Measurements from ENCODE around the gene MYBBP1A.

The MYBBP1A gene

DNA sequence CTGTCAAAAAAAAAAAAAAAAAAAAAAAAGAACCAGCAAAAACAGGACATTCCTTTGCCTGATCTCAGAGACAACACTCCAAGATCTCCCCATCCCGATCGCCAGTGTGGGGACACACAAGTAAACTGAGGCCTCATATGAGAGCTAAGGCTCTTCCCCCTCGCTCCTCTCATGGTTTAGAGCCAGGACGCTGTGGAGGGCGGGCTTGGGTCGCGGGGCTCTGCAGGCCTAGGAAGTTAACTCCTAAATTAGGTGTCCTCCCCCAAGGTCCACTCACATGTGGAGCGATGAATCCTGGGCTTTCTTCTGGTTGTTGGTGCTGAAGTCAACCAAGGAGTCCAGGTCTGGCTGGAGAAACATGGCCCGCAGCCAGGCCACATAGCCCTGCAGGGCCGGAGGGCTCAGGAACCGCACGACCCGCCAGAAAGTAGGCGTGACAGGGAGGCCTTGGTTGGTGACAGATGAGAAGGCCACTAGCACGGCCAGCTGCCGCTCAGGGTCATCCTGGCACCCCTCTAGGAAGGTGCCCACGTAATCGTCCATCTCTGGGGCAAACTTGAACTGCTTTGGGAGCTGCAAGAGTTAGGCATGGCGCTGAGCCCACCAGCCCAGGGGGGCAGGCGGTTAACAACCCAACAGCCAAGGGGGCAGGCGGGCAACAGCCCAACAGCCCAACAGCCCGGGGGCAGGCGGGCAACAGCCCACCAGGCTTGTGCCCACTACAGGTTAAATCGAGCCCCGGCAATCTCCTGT lies 5.2 kb downstream of the MYBBP1A start:
- no peak overlapping the region for H3K27ac ChIP-seq (ENCODE audit: low read length)
- H3K27me3 ChIP-seq (ENCODE audit: control insufficient read depth, insufficient read depth, low read length) = no peaks in the 10 kb centered on the region
- no CpG with 5 or more reads among the region's 25 CpGs for WGBS (ENCODE audit: insufficient coverage, insufficient read length)
- no peak overlapping the region for H3K4me3 ChIP-seq (ENCODE audit: low read length)
- peaks cover 54% of the 10 kb centered on the region for H3K36me3 ChIP-seq (ENCODE audit: control insufficient read depth, insufficient read depth, low read length)
- no peaks in the 10 kb centered on the region for H3K9me3 ChIP-seq (ENCODE audit: control insufficient read depth, insufficient read depth, low read length)
- DNase-seq (ENCODE audit: low read depth, low spot score) = no peak
- H3K4me1 ChIP-seq (ENCODE audit: control insufficient read depth, insufficient read depth, low read length) = peaks cover 3% of the 10 kb centered on the region; the same call in 1 of the 2 replicates

DNA sequence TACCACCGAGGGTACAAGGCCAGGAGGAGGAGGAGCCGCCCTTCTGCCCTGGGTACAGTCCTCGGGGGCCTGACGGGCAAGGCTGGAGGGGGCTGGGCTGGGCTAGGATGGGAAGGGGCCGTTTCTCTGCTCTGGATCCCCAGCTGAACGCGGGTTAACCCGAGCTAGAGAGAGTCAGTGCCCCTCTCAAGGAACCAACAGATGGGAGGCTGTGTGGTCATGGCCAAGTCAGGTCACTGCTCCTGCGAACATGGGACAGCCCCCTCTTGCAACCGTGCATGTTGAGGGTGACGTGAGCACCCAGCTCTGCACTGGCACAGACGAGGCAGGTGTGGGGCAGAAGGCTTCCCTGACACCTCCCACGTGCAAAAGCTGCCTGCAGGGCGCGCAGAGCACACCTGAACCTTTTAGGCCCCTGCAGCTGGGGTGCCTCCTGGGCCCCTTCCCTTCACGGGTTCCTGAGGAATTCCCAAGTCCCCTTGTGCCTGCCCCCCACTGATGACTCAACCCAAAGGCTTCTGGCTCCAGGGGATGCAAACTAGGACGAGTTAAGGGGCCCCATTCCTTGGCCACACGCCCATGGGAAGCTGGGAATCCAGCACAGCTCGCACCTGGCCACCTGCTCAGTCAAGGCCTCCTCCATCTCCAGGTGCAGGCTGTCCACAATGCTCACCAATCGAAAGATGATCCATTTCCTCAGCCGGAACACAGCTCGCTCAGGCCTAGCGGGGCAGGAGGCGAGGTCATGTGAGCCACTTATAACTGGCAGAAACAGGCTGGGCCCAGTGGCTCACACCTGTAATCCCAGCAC lies 6.3 kb downstream of the MYBBP1A start:
- no CpG with 5 or more reads among the region's 24 CpGs for WGBS (ENCODE audit: insufficient coverage, insufficient read length)
- Histone ChIP-seq H3K27ac (ENCODE audit: low read length) (no peak overlapping the region), H3K4me3 (ENCODE audit: low read length) (no peak overlapping the region), H3K9me3 (ENCODE audit: control insufficient read depth, insufficient read depth, low read length) (no peaks in the 10 kb centered on the region), H3K36me3 (ENCODE audit: control insufficient read depth, insufficient read depth, low read length) (peaks cover 61% of the 10 kb centered on the region), H3K27me3 (ENCODE audit: control insufficient read depth, insufficient read depth, low read length) (no peaks in the 10 kb centered on the region), H3K4me1 (ENCODE audit: control insufficient read depth, insufficient read depth, low read length) (peaks cover 3% of the 10 kb centered on the region; the same call in 1 of the 2 replicates)
- no peak for DNase-seq (ENCODE audit: low read depth, low spot score)

DNA sequence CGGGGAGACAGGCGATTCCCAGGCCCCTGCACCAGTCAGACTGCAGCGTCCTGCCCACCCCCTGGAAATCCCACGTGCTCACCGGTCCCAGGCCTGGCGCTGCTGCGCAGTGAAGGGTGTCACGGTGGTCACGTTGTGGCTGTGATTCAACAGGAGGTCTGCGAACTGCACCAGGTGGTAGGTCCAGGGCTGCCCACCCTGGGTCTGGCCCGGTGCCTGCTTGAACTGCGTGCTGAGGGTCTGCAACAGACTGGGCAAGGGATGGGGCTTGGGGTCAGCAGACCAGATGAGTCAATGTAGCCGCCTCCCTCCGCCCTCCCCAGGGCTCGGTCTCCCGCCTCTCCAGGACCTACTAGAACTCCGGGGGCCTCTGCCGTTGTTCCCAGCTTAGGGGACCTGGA lies 7.1 kb downstream of the MYBBP1A start:
- Histone ChIP-seq H3K27me3 (ENCODE audit: control insufficient read depth, insufficient read depth, low read length) (no peaks in the 10 kb centered on the region), H3K4me3 (ENCODE audit: low read length) (no peak overlapping the region), H3K27ac (ENCODE audit: low read length) (no peak overlapping the region), H3K9me3 (ENCODE audit: control insufficient read depth, insufficient read depth, low read length) (no peaks in the 10 kb centered on the region), H3K36me3 (ENCODE audit: control insufficient read depth, insufficient read depth, low read length) (peaks cover 67% of the 10 kb centered on the region), H3K4me1 (ENCODE audit: control insufficient read depth, insufficient read depth, low read length) (peaks cover 2% of the 10 kb centered on the region; the same call in 1 of the 2 replicates)
- no peak for DNase-seq (ENCODE audit: low read depth, low spot score)
- WGBS (ENCODE audit: insufficient coverage, insufficient read length) = no CpG with 5 or more reads among the region's 18 CpGs

DNA sequence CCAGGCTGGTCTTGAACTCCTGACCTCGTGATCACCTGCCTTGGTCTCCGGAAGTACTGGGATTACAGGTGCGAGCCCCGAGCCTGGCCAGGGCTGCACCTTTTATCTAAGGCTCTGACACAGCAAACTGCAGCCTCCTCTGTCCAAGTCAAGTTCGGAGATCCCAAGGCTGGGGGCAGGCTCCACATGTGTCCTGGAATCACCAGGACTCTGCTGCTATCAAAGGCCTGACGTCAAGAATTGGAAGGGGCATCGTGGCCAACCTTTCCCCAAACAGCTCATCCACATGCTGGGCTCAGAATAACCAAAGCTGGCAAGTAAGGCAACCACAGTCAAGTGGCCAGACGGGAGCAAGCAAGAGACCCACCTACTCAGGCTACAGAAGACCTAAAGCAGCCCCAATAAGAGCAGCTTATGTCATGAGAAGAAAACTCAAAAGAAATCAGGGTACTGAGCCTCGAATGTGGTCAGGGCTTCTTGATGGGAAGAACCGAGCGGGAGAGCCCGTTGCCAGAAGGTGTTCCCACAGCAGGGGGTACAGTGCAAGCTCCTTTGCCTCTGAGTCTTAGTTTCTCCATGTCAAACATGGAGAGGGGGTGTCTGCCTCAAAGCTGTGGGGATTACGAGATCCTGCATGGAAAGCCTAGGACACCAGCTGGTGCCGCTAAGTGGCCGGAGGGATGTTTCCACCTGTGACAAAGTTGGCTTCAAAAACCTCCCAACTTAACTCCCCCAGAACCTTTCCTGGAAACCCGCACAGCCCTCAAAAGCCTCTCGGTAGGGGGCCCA lies 7.9 kb downstream of the MYBBP1A start:
- no CpG with 5 or more reads among the region's 17 CpGs for WGBS (ENCODE audit: insufficient coverage, insufficient read length)
- H3K4me3 ChIP-seq (ENCODE audit: low read length) = no peak overlapping the region
- H3K27ac ChIP-seq (ENCODE audit: low read length) = no peak overlapping the region
- peaks cover 2% of the 10 kb centered on the region; the same call in 1 of the 2 replicates for H3K4me1 ChIP-seq (ENCODE audit: control insufficient read depth, insufficient read depth, low read length)
- no peak for DNase-seq (ENCODE audit: low read depth, low spot score)
- peaks cover 70% of the 10 kb centered on the region for H3K36me3 ChIP-seq (ENCODE audit: control insufficient read depth, insufficient read depth, low read length)
- no peaks in the 10 kb centered on the region for H3K9me3 ChIP-seq (ENCODE audit: control insufficient read depth, insufficient read depth, low read length)
- H3K27me3 ChIP-seq (ENCODE audit: control insufficient read depth, insufficient read depth, low read length) = no peaks in the 10 kb centered on the region

DNA sequence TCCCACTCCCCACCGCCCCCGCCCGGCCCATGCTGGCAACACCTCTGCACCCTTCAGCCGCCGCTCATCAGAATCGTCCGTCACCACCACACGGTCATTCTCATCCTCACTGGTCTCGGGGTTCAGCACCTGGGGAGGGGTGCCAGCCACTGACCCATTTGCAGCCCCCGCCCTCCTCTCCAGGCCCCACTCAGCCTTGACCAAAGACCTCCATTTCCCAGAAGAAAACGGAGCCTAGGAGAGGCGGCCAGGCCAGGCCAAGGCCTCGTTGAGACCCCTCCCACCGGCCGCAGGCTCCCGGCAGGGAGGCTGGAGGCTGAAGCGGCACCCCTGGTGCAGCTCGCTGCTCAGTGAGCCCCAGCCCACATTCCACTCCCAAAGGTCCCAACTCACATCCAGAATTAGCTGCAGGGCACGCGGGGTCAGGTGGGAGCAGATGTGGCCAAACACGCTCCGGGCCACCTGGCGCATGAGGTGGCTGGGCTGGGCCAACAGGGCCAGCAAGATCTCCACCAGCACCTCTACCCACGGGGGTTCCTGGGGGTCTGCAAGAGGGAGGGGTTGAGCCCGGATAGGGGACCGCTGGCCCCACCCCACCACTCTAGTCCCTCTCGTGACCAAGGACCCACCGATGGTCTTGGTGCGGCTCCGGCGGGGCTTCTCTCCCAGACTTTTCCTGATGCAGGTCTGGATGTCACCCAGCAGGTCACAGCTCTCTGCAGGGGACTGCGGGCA lies 9.8 kb downstream of the MYBBP1A start:
- DNase-seq (ENCODE audit: low read depth, low spot score) = no peak
- Histone ChIP-seq H3K27me3 (ENCODE audit: control insufficient read depth, insufficient read depth, low read length) (no peaks in the 10 kb centered on the region), H3K4me3 (ENCODE audit: low read length) (no peak overlapping the region), H3K4me1 (ENCODE audit: control insufficient read depth, insufficient read depth, low read length) (peaks cover 2% of the 10 kb centered on the region; the same call in 1 of the 2 replicates), H3K27ac (ENCODE audit: low read length) (no peak overlapping the region), H3K9me3 (ENCODE audit: control insufficient read depth, insufficient read depth, low read length) (no peaks in the 10 kb centered on the region), H3K36me3 (ENCODE audit: control insufficient read depth, insufficient read depth, low read length) (peaks cover 72% of the 10 kb centered on the region)
- no CpG with 5 or more reads among the region's 32 CpGs for WGBS (ENCODE audit: insufficient coverage, insufficient read length)

DNA sequence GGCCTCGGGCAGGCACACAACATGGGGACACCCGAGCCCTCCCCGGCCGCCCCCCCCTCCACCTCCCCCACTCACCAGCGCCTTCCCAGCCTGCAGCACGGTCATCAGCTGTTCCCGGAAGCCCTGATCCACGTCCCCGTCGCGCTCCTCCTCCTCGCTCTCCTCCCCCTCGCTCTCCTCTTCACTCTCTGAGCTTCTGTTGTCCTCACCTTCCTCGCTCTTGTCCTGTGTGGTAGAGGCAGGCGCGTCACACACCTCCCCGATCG lies 10.3 kb downstream of the MYBBP1A start:
- peaks cover 71% of the 10 kb centered on the region for H3K36me3 ChIP-seq (ENCODE audit: control insufficient read depth, insufficient read depth, low read length)
- H3K9me3 ChIP-seq (ENCODE audit: control insufficient read depth, insufficient read depth, low read length) = no peaks in the 10 kb centered on the region
- H3K4me1 ChIP-seq (ENCODE audit: control insufficient read depth, insufficient read depth, low read length) = peaks cover 2% of the 10 kb centered on the region; the same call in 1 of the 2 replicates
- WGBS (ENCODE audit: insufficient coverage, insufficient read length) = 100% methylated on average over 6 of the region's 18 CpGs
- H3K27ac ChIP-seq (ENCODE audit: low read length) = no peak overlapping the region
- DNase-seq (ENCODE audit: low read depth, low spot score) = no peak
- H3K4me3 ChIP-seq (ENCODE audit: low read length) = no peak overlapping the region
- no peaks in the 10 kb centered on the region for H3K27me3 ChIP-seq (ENCODE audit: control insufficient read depth, insufficient read depth, low read length)

DNA sequence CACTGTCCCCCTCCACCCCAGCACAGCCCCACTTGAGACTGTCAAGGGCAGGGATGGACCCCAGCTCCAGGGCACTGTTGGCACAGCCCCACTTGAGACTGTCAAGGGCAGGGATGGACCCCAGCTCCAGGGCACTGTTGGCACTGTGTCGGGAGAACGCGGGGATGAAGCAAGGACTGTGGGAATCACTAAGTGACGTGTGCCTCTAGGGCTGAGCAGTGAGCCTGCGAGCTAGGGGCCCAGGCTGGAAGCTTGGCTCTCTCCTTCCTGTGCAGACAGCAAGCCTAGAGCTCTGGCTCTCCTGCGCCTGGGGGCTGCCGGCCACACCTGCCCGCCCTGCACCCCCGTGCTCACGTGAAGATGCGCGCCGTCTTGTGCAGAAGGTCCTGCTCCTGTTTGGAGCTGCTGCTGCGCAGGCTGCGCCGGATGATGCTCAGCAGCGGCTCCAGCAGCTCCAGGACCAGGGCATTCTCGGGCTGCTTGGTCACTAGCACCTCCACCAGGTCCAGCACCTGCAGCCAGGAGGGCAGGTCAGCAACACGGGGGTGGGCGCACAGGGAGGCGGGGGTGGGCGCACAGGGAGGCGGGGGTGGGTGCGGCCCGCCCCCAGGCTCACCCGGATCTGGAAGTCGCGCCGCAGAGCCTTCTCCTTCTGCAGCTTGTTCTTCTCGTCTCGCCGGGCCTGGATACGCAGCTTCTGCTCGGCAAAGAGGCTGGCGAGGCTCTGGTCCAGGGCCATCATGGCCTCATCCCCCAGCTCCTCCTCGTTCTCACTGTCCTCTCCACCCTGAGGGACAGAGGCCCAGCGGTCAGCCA lies 10.8 kb downstream of the MYBBP1A start:
- peaks cover 73% of the 10 kb centered on the region for H3K36me3 ChIP-seq (ENCODE audit: control insufficient read depth, insufficient read depth, low read length)
- no peak overlapping the region for H3K27ac ChIP-seq (ENCODE audit: low read length)
- no CpG with 5 or more reads among the region's 37 CpGs for WGBS (ENCODE audit: insufficient coverage, insufficient read length)

DNA sequence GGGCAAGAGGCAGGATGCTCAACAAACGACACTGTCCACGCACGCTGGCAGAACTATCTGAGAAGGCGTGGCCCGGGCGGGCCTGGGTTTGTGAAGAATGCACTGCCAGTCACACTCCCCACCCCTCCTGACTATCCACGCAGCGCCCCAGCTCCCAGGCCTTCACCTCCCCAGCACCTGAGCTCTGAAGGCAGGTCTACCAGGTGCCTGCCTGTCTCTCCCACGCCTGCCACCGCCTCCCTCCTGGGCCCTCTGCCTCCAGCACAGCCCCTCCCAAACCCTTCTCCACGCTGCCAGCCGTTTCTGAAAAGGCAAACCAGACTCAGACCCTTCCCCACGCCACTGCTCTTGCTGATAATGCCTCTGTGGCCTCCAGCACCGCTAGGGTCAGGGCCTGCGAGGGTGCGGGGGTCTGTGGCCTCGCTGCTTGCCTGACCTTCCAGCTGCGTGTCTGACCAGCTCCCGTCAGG lies 11.6 kb downstream of the MYBBP1A start:
- no CpG with 5 or more reads among the region's 19 CpGs for WGBS (ENCODE audit: insufficient coverage, insufficient read length)
- no peak for DNase-seq (ENCODE audit: low read depth, low spot score)
- peaks cover 69% of the 10 kb centered on the region for H3K36me3 ChIP-seq (ENCODE audit: control insufficient read depth, insufficient read depth, low read length)
- H3K27me3 ChIP-seq (ENCODE audit: control insufficient read depth, insufficient read depth, low read length) = no peaks in the 10 kb centered on the region
- no peak overlapping the region for H3K4me3 ChIP-seq (ENCODE audit: low read length)
- peaks cover 2% of the 10 kb centered on the region; the same call in 1 of the 2 replicates for H3K4me1 ChIP-seq (ENCODE audit: control insufficient read depth, insufficient read depth, low read length)
- no peak overlapping the region for H3K27ac ChIP-seq (ENCODE audit: low read length)
- no peaks in the 10 kb centered on the region for H3K9me3 ChIP-seq (ENCODE audit: control insufficient read depth, insufficient read depth, low read length)

More for the DNA sequence above, 10.8 kb downstream of the MYBBP1A start:
- Histone ChIP-seq H3K27me3 (ENCODE audit: control insufficient read depth, insufficient read depth, low read length) (no peaks in the 10 kb centered on the region), H3K9me3 (ENCODE audit: control insufficient read depth, insufficient read depth, low read length) (no peaks in the 10 kb centered on the region), H3K4me1 (ENCODE audit: control insufficient read depth, insufficient read depth, low read length) (peaks cover 2% of the 10 kb centered on the region; the same call in 1 of the 2 replicates), H3K4me3 (ENCODE audit: low read length) (no peak overlapping the region)
- DNase-seq (ENCODE audit: low read depth, low spot score) = no peak

DNA sequence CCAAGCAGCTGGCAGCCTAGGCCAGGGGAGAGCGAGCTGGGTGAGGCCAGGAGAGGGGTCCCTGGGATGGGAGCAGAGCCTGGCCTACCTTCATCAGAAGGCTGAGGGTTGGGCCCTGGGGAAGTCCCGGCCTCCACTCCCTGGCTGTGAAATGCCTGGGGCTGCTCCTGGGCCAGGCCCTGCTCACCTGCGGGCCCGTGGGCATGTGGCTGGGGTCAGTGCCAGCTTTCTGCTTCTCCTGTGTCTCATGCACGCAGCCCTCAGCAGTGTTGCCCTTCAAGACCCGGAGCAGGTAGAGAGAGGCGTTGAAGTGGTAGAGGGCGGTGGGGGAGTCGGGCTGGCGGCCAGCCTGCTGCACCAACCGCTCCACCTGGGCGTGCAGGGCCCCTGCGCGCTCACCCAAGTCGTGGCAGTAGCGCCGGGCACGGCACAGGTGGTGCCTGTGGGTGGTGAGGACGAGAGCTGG lies 12.4 kb downstream of the MYBBP1A start:
- no CpG with 5 or more reads among the region's 19 CpGs for WGBS (ENCODE audit: insufficient coverage, insufficient read length)
- no peaks in the 10 kb centered on the region; the same call in 1 of the 2 replicates for H3K4me1 ChIP-seq (ENCODE audit: control insufficient read depth, insufficient read depth, low read length)
- no peak for DNase-seq (ENCODE audit: low read depth, low spot score)
- H3K36me3 ChIP-seq (ENCODE audit: control insufficient read depth, insufficient read depth, low read length) = peaks cover 67% of the 10 kb centered on the region
- H3K9me3 ChIP-seq (ENCODE audit: control insufficient read depth, insufficient read depth, low read length) = no peaks in the 10 kb centered on the region
- H3K27me3 ChIP-seq (ENCODE audit: control insufficient read depth, insufficient read depth, low read length) = no peaks in the 10 kb centered on the region
- no peak overlapping the region for H3K27ac ChIP-seq (ENCODE audit: low read length)
- no peak overlapping the region for H3K4me3 ChIP-seq (ENCODE audit: low read length)
